Measurements from ENCODE around the gene HSD11B1L. TPM values are rescaled to one million over a fixed set of nuclear protein-coding genes. Genes with fewer than 3 reads are reported as not detected.

The HSD11B1L gene
- total RNA-seq, 1 experiment from 2014 or later: 2.3 TPM

DNA sequence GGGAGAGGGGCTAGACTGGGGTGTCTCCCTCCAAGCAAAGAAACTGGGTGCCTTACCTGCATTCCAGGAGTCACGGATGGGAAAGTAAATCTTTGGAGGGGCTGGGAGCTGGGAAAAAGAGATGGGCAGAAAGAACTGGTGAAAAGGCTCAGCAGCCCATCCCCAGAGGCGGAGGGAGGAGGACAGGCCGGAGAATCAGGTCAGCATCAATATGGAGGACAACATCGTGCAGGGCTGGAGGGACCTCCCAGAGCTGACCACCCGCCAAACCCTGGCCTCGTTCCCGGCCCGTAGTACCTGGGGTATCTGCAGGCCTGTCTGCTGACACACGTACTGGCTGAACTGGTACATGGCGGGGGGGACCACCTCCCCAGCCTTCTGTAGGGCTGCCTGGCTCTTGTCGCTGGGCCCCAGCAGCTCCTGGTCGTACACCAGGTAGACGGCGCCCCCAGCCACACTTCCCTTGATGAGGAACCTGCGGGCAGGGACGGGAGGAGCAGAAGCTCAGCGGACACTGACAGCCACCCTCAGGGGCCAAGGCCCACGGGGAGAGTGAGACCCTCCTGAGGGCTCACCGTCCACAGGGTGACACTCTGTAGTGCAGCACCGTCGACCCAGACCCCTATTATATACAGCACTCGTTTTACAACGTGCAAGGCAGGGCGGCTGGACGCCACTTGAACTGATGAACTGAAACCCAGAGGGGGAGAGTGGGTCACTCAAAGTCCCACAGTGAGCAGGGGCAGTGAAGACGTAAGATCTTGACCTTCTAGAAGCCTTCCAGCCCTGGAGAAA lies 1.3 kb upstream of the HSD11B1L start:
- no peak for DNase-seq
- H3K4me1 Mint-ChIP-seq (ENCODE audit: low read depth, unreplicated experiment): peaks cover 18% of the 10 kb centered on the region
- H3K36me3 Mint-ChIP-seq (ENCODE audit: insufficient read depth, unreplicated experiment): peaks cover 42% of the 10 kb centered on the region
- CTCF ChIA-PET: no interaction called here
- TF ChIP-seq, protein P1, sequence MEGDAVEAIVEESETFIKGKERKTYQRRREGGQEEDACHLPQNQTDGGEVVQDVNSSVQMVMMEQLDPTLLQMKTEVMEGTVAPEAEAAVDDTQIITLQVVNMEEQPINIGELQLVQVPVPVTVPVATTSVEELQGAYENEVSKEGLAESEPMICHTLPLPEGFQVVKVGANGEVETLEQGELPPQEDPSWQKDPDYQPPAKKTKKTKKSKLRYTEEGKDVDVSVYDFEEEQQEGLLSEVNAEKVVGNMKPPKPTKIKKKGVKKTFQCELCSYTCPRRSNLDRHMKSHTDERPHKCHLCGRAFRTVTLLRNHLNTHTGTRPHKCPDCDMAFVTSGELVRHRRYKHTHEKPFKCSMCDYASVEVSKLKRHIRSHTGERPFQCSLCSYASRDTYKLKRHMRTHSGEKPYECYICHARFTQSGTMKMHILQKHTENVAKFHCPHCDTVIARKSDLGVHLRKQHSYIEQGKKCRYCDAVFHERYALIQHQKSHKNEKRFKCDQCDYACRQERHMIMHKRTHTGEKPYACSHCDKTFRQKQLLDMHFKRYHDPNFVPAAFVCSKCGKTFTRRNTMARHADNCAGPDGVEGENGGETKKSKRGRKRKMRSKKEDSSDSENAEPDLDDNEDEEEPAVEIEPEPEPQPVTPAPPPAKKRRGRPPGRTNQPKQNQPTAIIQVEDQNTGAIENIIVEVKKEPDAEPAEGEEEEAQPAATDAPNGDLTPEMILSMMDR (IDR thresholded peaks at IDR 0.05; ENCODE audit: unreplicated experiment): no peak
- peak overlapping the region; percentile 97 for H3K4me3 Mint-ChIP-seq (ENCODE audit: low read depth, unreplicated experiment)
- H3K9me3 Mint-ChIP-seq (ENCODE audit: low read depth, unreplicated experiment): no peaks in the 10 kb centered on the region
- intact Hi-C loops (cut with micrococcal nuclease; ENCODE audit: unreplicated experiment): no loop called here
- H3K27ac Mint-ChIP-seq (ENCODE audit: unreplicated experiment): peak overlapping the region; percentile 100
- no TSS peak for BruUV-seq (replicated peaks)
- peaks cover 9% of the 10 kb centered on the region for H3K27me3 Mint-ChIP-seq (ENCODE audit: unreplicated experiment)

- H3K27me3 Mint-ChIP-seq (ENCODE audit: unreplicated experiment): peaks cover 9% of the 10 kb centered on the region
- H3K27ac Mint-ChIP-seq (ENCODE audit: unreplicated experiment): peak overlapping the region; percentile 100
- peak overlapping the region; percentile 97 for H3K4me3 Mint-ChIP-seq (ENCODE audit: low read depth, unreplicated experiment)
- H3K9me3 Mint-ChIP-seq (ENCODE audit: low read depth, unreplicated experiment): no peaks in the 10 kb centered on the region
- DNase-seq: no peak
- peaks cover 42% of the 10 kb centered on the region for H3K36me3 Mint-ChIP-seq (ENCODE audit: insufficient read depth, unreplicated experiment)
- TSS peak; percentile 81 for BruUV-seq (replicated peaks)
- CTCF ChIA-PET: no interaction called here
- intact Hi-C loops (cut with micrococcal nuclease; ENCODE audit: unreplicated experiment): no loop called here
- peaks cover 18% of the 10 kb centered on the region for H3K4me1 Mint-ChIP-seq (ENCODE audit: low read depth, unreplicated experiment)
- TF ChIP-seq, protein P1 (IDR thresholded peaks at IDR 0.05; ENCODE audit: unreplicated experiment): no peak
Measured at GRCh38 chr19:5680084-5680436, 767 bp upstream of the HSD11B1L start.

DNA sequence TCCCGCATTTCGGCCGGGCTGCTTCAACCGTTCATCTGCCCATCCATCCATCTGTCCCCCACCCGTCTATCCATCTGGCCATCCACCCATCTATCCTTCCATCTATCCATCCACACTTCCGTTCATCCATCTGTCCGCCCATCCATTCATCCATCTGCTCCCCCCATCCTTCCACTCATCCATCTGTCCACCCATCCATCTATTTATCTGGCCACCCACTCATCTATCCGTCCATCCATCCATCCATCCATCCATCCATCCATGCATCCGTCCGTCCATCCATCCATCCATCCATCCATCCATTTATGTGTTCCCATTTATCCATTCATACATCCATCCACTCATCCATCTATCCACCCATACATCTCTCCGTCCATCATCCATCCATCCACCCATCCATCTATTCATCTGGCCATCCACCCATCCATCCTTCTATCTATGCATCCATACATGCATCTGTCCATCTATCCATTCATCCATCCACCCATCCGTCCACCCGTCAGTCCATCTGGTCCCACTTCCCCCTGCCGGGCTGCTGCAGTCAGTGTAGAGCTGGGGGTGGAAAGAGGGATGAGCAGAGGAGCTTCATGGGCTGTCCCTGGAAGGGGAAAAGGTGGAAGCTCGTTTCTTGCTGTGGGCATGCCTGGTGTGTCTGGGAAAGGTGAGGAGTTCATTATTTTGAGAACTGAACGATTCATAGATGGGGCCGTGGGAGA lies 722 bp downstream of the HSD11B1L start:
- no peak for DNase-seq
- H3K4me3 Mint-ChIP-seq (ENCODE audit: low read depth, unreplicated experiment): peak overlapping the region; percentile 97
- H3K9me3 Mint-ChIP-seq (ENCODE audit: low read depth, unreplicated experiment): no peaks in the 10 kb centered on the region
- TF ChIP-seq, protein P1 (IDR thresholded peaks at IDR 0.05; ENCODE audit: unreplicated experiment): no peak
- CTCF ChIA-PET: no interaction called here
- H3K27me3 Mint-ChIP-seq (ENCODE audit: unreplicated experiment): peaks cover 9% of the 10 kb centered on the region
- peaks cover 18% of the 10 kb centered on the region for H3K4me1 Mint-ChIP-seq (ENCODE audit: low read depth, unreplicated experiment)
- peak overlapping the region; percentile 71 for H3K27ac Mint-ChIP-seq (ENCODE audit: unreplicated experiment)
- BruUV-seq (replicated peaks): no TSS peak
- H3K36me3 Mint-ChIP-seq (ENCODE audit: insufficient read depth, unreplicated experiment): peaks cover 43% of the 10 kb centered on the region
- intact Hi-C loops (cut with micrococcal nuclease; ENCODE audit: unreplicated experiment): no loop called here

- peaks cover 18% of the 10 kb centered on the region for H3K4me1 Mint-ChIP-seq (ENCODE audit: low read depth, unreplicated experiment)
- DNase-seq: no peak
- intact Hi-C loops (cut with micrococcal nuclease; ENCODE audit: unreplicated experiment): no loop called here
- peaks cover 48% of the 10 kb centered on the region for H3K36me3 Mint-ChIP-seq (ENCODE audit: insufficient read depth, unreplicated experiment)
- no peak overlapping the region for H3K27ac Mint-ChIP-seq (ENCODE audit: unreplicated experiment)
- no peaks in the 10 kb centered on the region for H3K9me3 Mint-ChIP-seq (ENCODE audit: low read depth, unreplicated experiment)
- CTCF ChIA-PET: no interaction called here
- no TSS peak for BruUV-seq (replicated peaks)
- peak overlapping the region; percentile 97 for H3K4me3 Mint-ChIP-seq (ENCODE audit: low read depth, unreplicated experiment)
- H3K27me3 Mint-ChIP-seq (ENCODE audit: unreplicated experiment): peaks cover 9% of the 10 kb centered on the region
- TF ChIP-seq, protein P1 (IDR thresholded peaks at IDR 0.05; ENCODE audit: unreplicated experiment): no peak
Measured at GRCh38 chr19:5682107-5682482, 1.3 kb downstream of the HSD11B1L start.

Data from Calu3 (cell line).